ENCODE results near the gene ZNF185. TPM values are rescaled to one million over a fixed set of nuclear protein-coding genes. Genes with fewer than 3 reads are reported as not detected.

Gene ZNF185
- total RNA-seq, 1 experiment from 2014 or later: 1.3 TPM

- DNase-seq (ENCODE audit: extremely low read depth, low read depth): no peak
Measured at GRCh38 chrX:152945021-152945979, 47.4 kb downstream of the ZNF185 start.

GRCh38 chrX:152946681-152947080 lies 48.8 kb downstream of the ZNF185 start:
- no peak for DNase-seq (ENCODE audit: extremely low read depth, low read depth)

Other genes starting within 250 kb of the ZNF185 start
- gene MAGEA3, start 199.3 kb upstream of the ZNF185 start, total RNA-seq (2014; rRNA removed; shearing (Covaris generic)): not detected in 2 replicates
- gene CSAG2, start 188.8 kb upstream of the ZNF185 start, total RNA-seq (2014; rRNA removed; shearing (Covaris generic)): not detected in 2 replicates
- not detected in 2 replicates for gene MAGEA2B, start 183.4 kb upstream of the ZNF185 start, total RNA-seq (2014; rRNA removed; shearing (Covaris generic))
- not detected in 2 replicates for gene CSAG1, start 164.3 kb upstream of the ZNF185 start, total RNA-seq (2014; rRNA removed; shearing (Covaris generic))
- not detected in 2 replicates for gene MAGEA12, start 164.3 kb upstream of the ZNF185 start, total RNA-seq (2014; rRNA removed; shearing (Covaris generic))
- gene MAGEA2, start 144.2 kb upstream of the ZNF185 start, total RNA-seq (2014; rRNA removed; shearing (Covaris generic)): not detected in 2 replicates
- gene CSAG3, start 138.8 kb upstream of the ZNF185 start, total RNA-seq (2014; rRNA removed; shearing (Covaris generic)): not detected in 2 replicates
- not detected in 2 replicates for gene MAGEA6, start 128.4 kb upstream of the ZNF185 start, total RNA-seq (2014; rRNA removed; shearing (Covaris generic))
- 31.8 and 37.7 TPM in 2 replicates for gene CETN2, start 67.3 kb upstream of the ZNF185 start, total RNA-seq (2014; rRNA removed; shearing (Covaris generic))
- 10.5 and 15.8 TPM in 2 replicates for gene NSDHL, start 67.0 kb upstream of the ZNF185 start, total RNA-seq (2014; rRNA removed; shearing (Covaris generic))
- gene PNMA5, start 96.0 kb downstream of the ZNF185 start, total RNA-seq (2014; rRNA removed; shearing (Covaris generic)): not detected in 2 replicates
- gene PNMA3, start 158.4 kb downstream of the ZNF185 start, total RNA-seq (2014; rRNA removed; shearing (Covaris generic)): not detected in 2 replicates
- gene PNMA6A, start 174.4 kb downstream of the ZNF185 start, total RNA-seq (2014; rRNA removed; shearing (Covaris generic)): 1.7 and 2.9 TPM in 2 replicates